GM12873 (cell line): ENCODE measurements around the gene DNAJC25.
A peak's percentile ranks its signal among the peaks of the same experiment; 100 is the strongest.

Experiments used
- CTCF ChIP-seq: IDR thresholded peaks from 2 replicates; pipeline ENCODE4 v1.5.1; 2012; ENCODE audit warnings: low read depth, mild to moderate bottlenecking, moderate library complexity, low read length, control low read depth; ENCODE audit not compliant: insufficient read depth; ENCODE audit errors: missing control alignments

DNAJC25 gene

GRCh38 chr9:111610845-111611244 is 20.3 kb upstream of the DNAJC25 start:
- TF ChIP-seq CTCF = no peak

DNA sequence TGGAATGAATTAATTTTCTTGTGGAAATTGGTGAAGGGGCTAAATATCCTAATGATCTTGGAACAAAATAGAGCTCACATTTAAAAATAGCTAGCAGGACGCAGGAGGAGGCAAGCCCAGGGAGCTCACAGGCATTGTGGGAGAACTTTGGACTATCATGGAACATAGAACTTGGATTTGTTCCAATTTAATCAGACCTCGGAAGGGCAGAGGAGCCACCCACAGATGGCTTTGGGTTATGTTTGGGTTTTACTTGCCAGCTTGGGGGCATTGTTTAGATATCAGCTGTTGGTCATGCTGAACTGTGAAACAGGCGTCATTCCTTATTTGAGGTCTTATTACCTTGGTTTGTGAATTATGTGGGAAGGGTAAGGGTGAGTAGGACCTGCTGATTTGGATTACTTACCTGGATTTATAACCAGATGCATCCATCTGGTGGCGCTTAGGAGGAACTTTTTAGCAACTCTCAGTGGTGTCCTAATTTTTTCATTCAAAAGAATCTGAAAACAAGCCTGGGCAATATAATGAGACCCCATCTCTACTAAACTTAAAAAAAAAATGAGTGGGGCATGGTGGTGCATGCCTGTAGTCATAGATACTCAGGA is 17.6 kb upstream of the DNAJC25 start:
- TF ChIP-seq CTCF = no peak

- no peak for TF ChIP-seq CTCF
Measured at GRCh38 chr9:111615928-111616327, 15.2 kb upstream of the DNAJC25 start.

- TF ChIP-seq CTCF = peak; percentile 94
Measured at GRCh38 chr9:111621895-111622480, 9.1 kb upstream of the DNAJC25 start.

DNA sequence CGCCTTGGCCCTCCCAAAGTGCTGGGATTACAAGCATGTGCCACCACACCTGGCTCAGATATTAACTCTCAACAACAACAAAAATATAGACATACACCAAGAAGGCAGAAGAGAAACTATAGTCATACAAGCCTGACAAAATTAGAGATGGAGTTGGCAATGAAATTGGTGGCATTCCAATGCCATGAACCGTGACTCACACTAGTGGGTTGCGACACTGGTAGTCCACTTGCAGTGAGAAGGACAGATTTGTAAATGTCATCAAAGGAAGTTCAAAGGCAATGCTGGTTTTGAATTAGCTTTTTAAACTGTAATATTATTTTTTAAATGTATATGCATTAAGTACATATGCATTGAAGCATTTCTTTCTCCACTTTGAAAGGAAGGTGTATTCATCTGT is 8.5 kb upstream of the DNAJC25 start:
- no peak for TF ChIP-seq CTCF

- no peak for TF ChIP-seq CTCF
Measured at GRCh38 chr9:111627260-111627963, 3.7 kb upstream of the DNAJC25 start.

GRCh38 chr9:111628411-111628810 is 2.7 kb upstream of the DNAJC25 start:
- TF ChIP-seq CTCF = no peak
